GM19438 (cell line): ENCODE data around the gene OR51M1.

Source experiments
- ATAC-seq: cut with Tn5 transposase; IDR thresholded peaks from one replicate; pipeline ENCODE4 v1.9.1; 2021; ENCODE audit warnings: low read depth; ENCODE audit not compliant: unreplicated experiment

Gene OR51M1

DNA sequence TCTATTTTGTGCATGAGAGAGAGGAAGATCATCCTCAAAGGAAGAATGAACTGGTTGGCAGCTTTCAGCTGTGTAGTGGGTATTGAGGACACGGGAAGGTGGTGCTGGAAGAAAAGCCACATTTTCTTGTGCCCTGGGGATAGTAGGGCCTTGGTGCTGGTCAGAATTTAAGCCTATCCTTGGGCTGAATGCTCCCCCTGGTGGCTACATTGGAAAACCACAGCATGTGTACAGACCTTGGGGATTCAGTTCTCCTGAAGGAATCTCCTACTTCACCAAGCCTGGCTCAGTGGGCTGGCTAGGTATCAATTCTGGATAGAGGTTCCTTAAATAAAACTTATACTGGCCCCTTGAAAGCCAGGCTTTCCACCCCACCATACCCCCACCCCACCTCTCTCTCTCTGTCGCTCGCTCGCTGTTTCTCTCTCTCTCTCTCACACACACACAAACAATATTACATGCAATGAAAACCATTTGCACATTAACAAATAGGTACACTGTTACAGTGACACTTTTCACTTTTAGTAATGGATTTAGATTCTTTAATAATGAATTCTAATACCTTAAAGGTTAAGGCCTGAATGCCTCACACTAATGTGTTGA, 2.8 kb upstream of the OR51M1 start:
- peak; percentile 97 for ATAC-seq

DNA sequence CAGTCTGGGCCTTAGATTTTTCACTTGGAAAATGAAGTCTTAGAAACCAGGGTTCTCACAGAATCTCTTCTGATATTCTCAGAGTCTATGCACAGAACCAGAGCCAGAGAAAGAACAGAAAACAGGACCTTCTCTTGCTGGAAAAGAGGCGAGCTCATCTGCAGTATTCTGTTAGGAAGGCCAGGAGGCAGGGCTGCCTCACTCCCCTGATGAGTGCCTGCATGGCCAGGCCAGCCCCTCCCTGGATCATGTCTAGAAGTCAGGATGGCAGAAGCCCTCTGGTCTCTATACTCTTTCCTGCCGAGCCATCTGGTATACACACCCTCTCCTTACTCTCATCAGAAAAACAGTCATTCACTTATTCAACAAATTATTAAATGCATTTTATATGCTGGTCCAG, 723 bp downstream of the OR51M1 start:
- no peak for ATAC-seq

DNA sequence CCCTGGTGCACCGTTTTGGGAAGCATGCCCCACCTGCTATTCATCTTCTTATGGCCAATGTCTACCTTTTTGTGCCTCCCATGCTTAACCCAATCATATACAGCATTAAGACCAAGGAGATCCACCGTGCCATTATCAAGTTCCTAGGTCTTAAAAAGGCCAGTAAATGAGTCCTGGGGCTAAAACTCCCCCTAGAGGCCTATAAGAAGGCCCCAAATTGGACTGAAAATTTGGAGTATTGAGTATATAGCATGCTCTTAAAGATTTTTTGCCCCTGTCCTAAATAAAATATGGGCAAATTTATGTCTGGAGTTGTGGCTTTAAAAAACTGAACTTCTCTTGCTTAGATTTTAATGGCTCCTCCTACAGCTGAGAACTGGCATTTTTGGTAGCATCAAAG, 6.6 kb downstream of the OR51M1 start:
- no peak for ATAC-seq

DNA sequence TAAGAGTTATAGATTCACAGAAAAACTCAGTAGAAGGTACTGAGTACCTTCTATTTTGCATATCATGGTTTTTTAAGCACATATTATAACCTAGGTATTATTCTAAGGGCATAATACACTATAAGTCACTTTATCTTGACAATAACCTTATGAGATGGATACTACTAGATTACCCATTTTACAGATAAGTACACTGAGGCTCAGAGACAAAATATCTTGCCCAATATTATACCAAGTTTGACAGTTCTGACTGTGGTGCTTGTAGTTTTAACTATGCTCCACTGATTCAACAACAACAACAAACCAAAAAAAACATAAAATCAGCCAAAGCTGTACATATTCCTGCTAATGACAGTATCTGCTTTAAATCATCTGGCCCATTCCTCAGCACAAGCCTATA, 10.5 kb downstream of the OR51M1 start:
- ATAC-seq, result no peak

DNA sequence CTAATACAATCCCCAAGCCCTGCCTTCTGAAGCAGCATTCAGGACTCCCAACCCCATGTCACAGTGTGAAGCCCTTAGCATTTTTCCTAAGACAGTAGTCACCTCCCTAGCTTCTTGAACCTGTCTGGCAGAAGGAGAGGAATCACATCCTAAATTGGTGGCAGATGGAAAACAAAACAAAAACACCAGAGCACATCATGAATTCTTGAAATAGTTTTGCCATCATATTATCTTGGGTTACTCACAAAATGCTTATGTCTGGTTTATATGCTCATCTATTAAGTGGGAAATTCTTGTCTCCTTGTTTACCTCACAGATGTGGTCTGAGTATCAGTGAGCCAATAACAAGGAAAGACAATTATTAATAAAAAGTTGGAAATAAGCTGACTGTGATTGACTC, 15.3 kb downstream of the OR51M1 start:
- ATAC-seq, result no peak

DNA sequence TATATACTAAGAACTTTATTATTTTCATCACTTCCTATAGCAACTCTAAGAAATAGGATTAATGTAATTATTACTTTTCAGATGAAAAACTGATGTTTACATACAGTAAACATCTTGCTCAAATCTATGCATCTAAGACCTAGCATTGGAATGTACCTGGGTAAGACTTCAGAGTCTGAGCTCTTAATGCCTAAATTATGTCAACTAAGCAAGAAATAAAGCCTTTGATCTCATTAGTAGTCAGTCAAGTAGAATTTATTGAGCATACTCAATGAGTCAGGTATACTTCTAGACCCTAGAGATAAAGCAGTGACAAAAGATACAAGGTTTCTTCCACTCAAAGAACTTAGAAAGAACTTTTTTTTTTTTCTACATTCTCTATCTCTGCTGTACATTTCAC, 21.6 kb downstream of the OR51M1 start:
- ATAC-seq, result no peak

DNA sequence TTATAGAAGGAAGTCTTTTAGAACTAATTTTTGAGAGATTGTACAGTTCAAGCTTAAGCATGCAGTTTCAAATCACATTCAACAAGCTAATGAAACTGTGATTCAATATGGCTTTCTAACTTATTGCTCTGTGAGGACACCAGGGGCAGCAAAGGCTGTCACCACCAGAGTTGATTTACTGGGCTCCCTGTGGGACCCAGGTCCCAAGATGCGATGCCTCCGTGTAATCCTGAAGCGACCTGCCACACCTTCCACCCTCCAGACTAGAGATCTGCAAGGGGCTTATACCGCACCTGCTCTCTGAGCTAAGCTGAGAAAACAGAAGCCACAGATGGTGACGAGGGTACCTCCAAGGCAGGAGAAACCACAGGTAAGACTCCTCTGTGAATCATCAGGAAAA, 37.4 kb downstream of the OR51M1 start:
- no peak for ATAC-seq

DNA sequence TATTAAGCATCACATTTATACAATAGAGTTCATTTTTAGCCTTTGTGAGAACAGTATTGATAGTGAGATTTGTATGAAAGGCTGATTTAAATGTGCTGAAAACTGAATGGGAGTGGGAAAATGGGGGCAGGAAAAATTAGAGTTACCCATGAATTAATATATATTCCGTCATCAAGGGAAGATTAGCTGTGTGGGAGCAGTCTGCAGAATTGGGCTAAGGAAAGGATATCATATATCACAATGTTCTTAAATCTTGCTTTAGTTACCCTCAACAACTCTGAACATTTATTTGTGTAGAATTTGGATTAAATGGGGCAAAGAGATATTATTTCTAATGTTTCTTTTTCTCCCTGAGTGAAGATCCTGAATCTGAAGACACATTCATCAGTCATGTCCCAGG, 38.2 kb downstream of the OR51M1 start, which contains the start of gene OR51Q1:
Gene OR51Q1 (plus strand): TSS at position 301 of the 400 bp plus-strand sequence. CDS start 90 bp downstream, at position 391.
- ATAC-seq, result no peak

DNA sequence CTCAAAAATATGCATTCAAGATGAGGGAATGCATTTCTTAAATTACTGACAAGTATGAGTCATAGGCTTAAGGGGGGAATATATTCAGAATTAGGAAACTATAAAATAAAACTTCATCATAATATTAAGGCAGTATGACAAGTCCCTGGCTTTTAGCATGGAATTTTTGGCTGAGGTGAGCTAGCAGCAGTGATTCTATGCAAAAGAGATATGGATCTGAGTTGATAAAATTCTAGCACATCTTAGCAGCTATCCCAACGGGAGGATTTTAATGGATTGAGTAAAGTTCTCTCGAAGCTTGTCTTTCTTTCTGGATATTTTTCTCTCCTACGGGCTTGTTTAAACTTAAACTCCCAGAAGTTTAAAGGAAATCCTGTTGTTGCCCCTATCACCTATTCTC, 39.5 kb downstream of the OR51M1 start:
- no peak for ATAC-seq

DNA sequence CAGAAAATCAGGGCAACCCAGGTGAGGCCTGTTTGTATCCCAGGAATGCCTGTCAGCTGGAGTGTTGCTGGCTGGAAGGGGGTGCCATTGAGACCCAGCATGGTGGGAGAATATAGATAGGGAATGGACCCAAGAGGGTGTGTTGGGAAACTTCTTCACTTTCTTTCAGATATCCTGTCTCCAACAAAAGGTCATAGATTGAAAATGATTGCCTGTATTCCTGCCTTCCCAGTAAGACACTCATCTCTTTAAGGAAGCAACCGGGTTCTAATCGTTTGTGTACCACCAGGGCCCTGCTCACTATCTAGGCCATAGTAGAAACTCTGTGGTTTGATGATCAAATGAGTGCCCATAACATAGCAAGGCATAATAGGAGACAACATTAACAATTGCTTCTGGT, 57.8 kb downstream of the OR51M1 start, which contains the start of gene OR51I1:
Gene OR51I1 (minus strand): TSS at position 101 of the 400 bp plus-strand sequence. CDS start 0 bp downstream, at position 101.
- ATAC-seq, result no peak
